HepG2 (cell line): Measurements from ENCODE around the gene RASGRP2. TPM values are rescaled to one million over a fixed set of nuclear protein-coding genes. Genes with fewer than 3 reads are reported as not detected.
A peak's percentile ranks its signal among the peaks of the same experiment; 100 is the strongest.

ENCODE experiments used
- ATAC-seq: fragments of 200-7000 bp; cut with Tn5 transposase; 3 replicates; pipeline ENCODE4 v1.9.1; 2020; ENCODE audit warnings: mild to moderate bottlenecking, moderate library complexity
- BruUV-seq: library from RNA; stranded (reverse); fragments of 400-500 nt; replicated peaks from 2 replicates; lab custom pipeline; 2021; lab: Mats Ljungman, UMichigan
- CTCF ChIA-PET: fragments of 300-600 bp; formaldehyde crosslinking; extraction: SDS; loops from one replicate; lab custom pipeline; 2021; ENCODE audit warnings: low total read pairs, inconsistent platforms, low intra/inter-chr PET ratio; lab: Yijun Ruan, JAX
- POLR2A ChIA-PET: fragments of 350-600 bp; sonication (Branson Sonifier 250); formaldehyde crosslinking; loops from one replicate; lab custom pipeline; 2020; ENCODE audit warnings: antibody characterized with exemption, inconsistent platforms; lab: Yijun Ruan, JAX
- DNase-seq: peaks from one replicate; pipeline ENCODE4 v3.0.0-alpha.2; 2015; ENCODE audit warnings: low spot score
- FAIRE-seq: peaks from 3 replicates; lab custom pipeline; 2011; peaks lifted over from hg19 to GRCh38; lab: Jason Lieb, UNC
- H2AFZ ChIP-seq: one replicate; pipeline ENCODE4 v1.6.1; 2011; ENCODE audit warnings: low read length, inconsistent platforms
- H3K27ac ChIP-seq: fragments of 300-600 bp; 3 replicates; pipeline ENCODE4 v1.8.0; 2011; ENCODE audit warnings: mixed run types, mild to moderate bottlenecking, mixed read lengths, low read length, inconsistent platforms; ENCODE audit not compliant: insufficient read depth; ENCODE audit errors: extremely low read length
- H3K27me3 ChIP-seq, 2 experiments: fragments of 200-600 bp in 1 of 2; 2 replicates in 1 of 2; 3 replicates in 1 of 2; pipeline versions ENCODE4 v1.6.0 to v1.8.0; 2011; ENCODE audit warnings: low read length in 2 of 2, mild to moderate bottlenecking in 2 of 2, moderate library complexity in 2 of 2, inconsistent platforms in 1 of 2; ENCODE audit not compliant: insufficient read depth in 2 of 2, control insufficient read depth in 1 of 2
- H3K36me3 ChIP-seq, 2 experiments: fragments of 200-600 bp in 1 of 2; replicated peaks in 1 of 2; 2 replicates in 1 of 2; 3 replicates in 1 of 2; pipeline versions ENCODE4 v1.5.1 to v1.8.0; 2011; ENCODE audit warnings: low read length in 2 of 2, inconsistent platforms in 1 of 2; ENCODE audit not compliant: insufficient read depth in 2 of 2, control insufficient read depth in 1 of 2
- H3K4me1 ChIP-seq: 2 replicates; pipeline ENCODE4 v1.5.1; 2012; ENCODE audit warnings: low read length, inconsistent platforms; ENCODE audit not compliant: insufficient read depth
- H3K4me2 ChIP-seq: 2 replicates; pipeline ENCODE4 v1.6.0; 2011; ENCODE audit warnings: low read depth, low read length, inconsistent platforms
- H3K4me3 ChIP-seq, 3 experiments: fragments of 200-600 bp in 1 of 3; sonication (generic), shearing (Covaris generic) in 1 of 3; replicated peaks in 1 of 3; 2 replicates each; pipeline ENCODE4 v1.5.1; 2011 to 2016; ENCODE audit warnings: low read length in 3 of 3, inconsistent platforms in 2 of 3, low read depth in 2 of 3, mild to moderate bottlenecking in 2 of 3, control low read depth in 1 of 3, mixed read lengths in 1 of 3; ENCODE audit not compliant: insufficient read depth in 1 of 3
- H3K79me2 ChIP-seq: one replicate; pipeline ENCODE4 v1.6.1; 2011; ENCODE audit warnings: low read length, inconsistent platforms; ENCODE audit not compliant: insufficient read depth
- H3K9ac ChIP-seq: 2 replicates; pipeline ENCODE4 v1.6.0; 2011; ENCODE audit warnings: mild to moderate bottlenecking, low read depth, low read length, inconsistent platforms; ENCODE audit not compliant: insufficient read depth
- H3K9me3 ChIP-seq: 2 replicates; pipeline ENCODE4 v1.5.1; 2012; ENCODE audit warnings: mild to moderate bottlenecking, low read length
- H4K20me1 ChIP-seq: 2 replicates; pipeline ENCODE4 v1.6.0; 2011; ENCODE audit warnings: inconsistent platforms, mild to moderate bottlenecking, low read length, moderate library complexity; ENCODE audit not compliant: insufficient read depth
- BORCS8-MEF2B ChIP-seq: sonication (generic); formaldehyde crosslinking; IDR thresholded peaks from 2 replicates; pipeline ENCODE4 v1.8.0; 2022; ENCODE audit warnings: mild to moderate bottlenecking, missing genetic modification reagents
- GATAD2A ChIP-seq: IDR thresholded peaks from 2 replicates; pipeline ENCODE4 v1.6.1; 2016
- GZF1 ChIP-seq: sonication (generic); formaldehyde crosslinking; IDR thresholded peaks from 2 replicates; pipeline ENCODE4 v1.5.1; 2020; ENCODE audit warnings: mild to moderate bottlenecking, missing genetic modification reagents
- HNF1B ChIP-seq: sonication (generic); formaldehyde crosslinking; IDR thresholded peaks from 2 replicates; pipeline ENCODE4 v1.5.1; 2020; ENCODE audit warnings: mild to moderate bottlenecking, moderate library complexity, missing genetic modification reagents
- IKZF5 ChIP-seq: IDR thresholded peaks from 2 replicates; pipeline ENCODE4 v1.6.1; 2018; ENCODE audit warnings: missing genetic modification reagents, mild to moderate bottlenecking, missing compliant biosample characterization
- MAFK ChIP-seq, 2 experiments: IDR thresholded peaks in 1 of 2; conservative IDR thresholded peaks in 1 of 2; 2 replicates each; pipeline ENCODE4 v1.6.1; 2011; ENCODE audit warnings: improper control_type of control experiment in 2 of 2, low read length in 2 of 2
- MEIS2 ChIP-seq: sonication (generic); formaldehyde crosslinking; IDR thresholded peaks from 2 replicates; pipeline ENCODE4 v1.9.0; 2021; ENCODE audit warnings: mild to moderate bottlenecking, missing genetic modification reagents
- MIER3 ChIP-seq: IDR thresholded peaks from 2 replicates; pipeline ENCODE4 v1.6.1; 2016; ENCODE audit warnings: missing compliant biosample characterization, borderline replicate concordance
- PCBP1 ChIP-seq: fragments of 200-400 bp; formaldehyde crosslinking; IDR thresholded peaks from 2 replicates; pipeline ENCODE4 v1.6.1; 2017; ENCODE audit warnings: mild to moderate bottlenecking, low read depth, low read length, borderline replicate concordance
- PITX1 ChIP-seq: sonication (generic); formaldehyde crosslinking; IDR thresholded peaks from 2 replicates; pipeline ENCODE4 v1.5.1; 2020; ENCODE audit warnings: mild to moderate bottlenecking, missing genetic modification reagents
- RAD21 ChIP-seq: fragments of 450-650 bp; formaldehyde crosslinking; IDR thresholded peaks from 2 replicates; pipeline ENCODE4 v1.5.0; 2020; ENCODE audit warnings: mild to moderate bottlenecking
- SALL1 ChIP-seq: sonication (generic); formaldehyde crosslinking; IDR thresholded peaks from 2 replicates; pipeline ENCODE4 v1.8.0; 2022; ENCODE audit warnings: mild to moderate bottlenecking, missing genetic modification reagents
- SAP130 ChIP-seq: IDR thresholded peaks from 2 replicates; pipeline ENCODE4 v1.6.1; 2016; ENCODE audit warnings: low read depth
- SMC3 ChIP-seq: IDR thresholded peaks from 2 replicates; pipeline ENCODE4 v1.6.1; 2011; ENCODE audit warnings: low read length, improper control_type of control experiment
- ZMYM3 ChIP-seq: sonication (generic); formaldehyde crosslinking; IDR thresholded peaks from 2 replicates; pipeline ENCODE4 v1.5.1; 2020; ENCODE audit warnings: mild to moderate bottlenecking, missing genetic modification reagents
- ZNF17 ChIP-seq: sonication (generic); formaldehyde crosslinking; IDR thresholded peaks from 2 replicates; pipeline ENCODE4 v1.5.0; 2020; ENCODE audit warnings: mild to moderate bottlenecking, missing genetic modification reagents
- ZNF263 ChIP-seq: sonication (generic); formaldehyde crosslinking; IDR thresholded peaks from 2 replicates; pipeline ENCODE4 v1.4.0; 2020; ENCODE audit warnings: missing genetic modification reagents
- ZNF572 ChIP-seq: sonication (generic); formaldehyde crosslinking; IDR thresholded peaks from 2 replicates; pipeline ENCODE4 v1.5.1; 2020; ENCODE audit warnings: mild to moderate bottlenecking, missing genetic modification reagents
- ZNF615 ChIP-seq: sonication (generic); formaldehyde crosslinking; IDR thresholded peaks from 2 replicates; pipeline ENCODE4 v1.5.0; 2020; ENCODE audit warnings: mild to moderate bottlenecking, missing genetic modification reagents, borderline replicate concordance
- ZNF792 ChIP-seq: IDR thresholded peaks from 2 replicates; pipeline ENCODE4 v1.6.1; 2016
- ZNF883 ChIP-seq: sonication (generic); formaldehyde crosslinking; IDR thresholded peaks from 2 replicates; pipeline ENCODE4 v1.5.1; 2020; ENCODE audit warnings: mild to moderate bottlenecking, missing genetic modification reagents; ENCODE audit errors: not compliant biosample characterization
- WGBS: methylation state at CpG from one replicate; pipeline ENCODE4 v1.1.6; 2017; ENCODE audit warnings: low lambda C conversion rate; 5-methylcytosine and 5-hydroxymethylcytosine counted together
- in situ Hi-C: cut with HindIII; loops from 2 replicates; pipeline ENCODE4 v1.10.0; 2017; ENCODE audit warnings: low pct_unique_long_range_greater_than_20kb; ENCODE audit not compliant: extremely low pct_ligation_motif_present
- intact Hi-C: fragments of 100-400 bp; cut with micrococcal nuclease; formaldehyde crosslinking; loops from one replicate; pipeline ENCODE4 v1.10.0; 2022; ENCODE audit not compliant: unreplicated experiment
- polyA plus RNA-seq, 8 experiments: library from polyadenylated mRNA; depleted of rRNA in 3 of 8; stranded (reverse) in 7 of 8; unstranded in 1 of 8; fragments of >200 nt; fragmentation: Illumina TruSeq in 4 of 8; extraction: Trizol in 4 of 8; gene quantifications; 2 replicates each; pipeline versions ENCODE4 v1.2.1 to v1.2.3, GENCODE V29; 2011 to 2016; ENCODE audit warnings: low read depth in 4 of 8, missing spikeins in 1 of 8, mixed read lengths in 1 of 8; ENCODE audit not compliant: insufficient read depth in 1 of 8
- total RNA-seq, 5 experiments: library from RNA; depleted of rRNA; stranded (reverse); fragments of >200 nt; fragmentation: Illumina TruSeq; extraction: Trizol; gene quantifications; 2 replicates each; pipeline ENCODE4 v1.2.3, GENCODE V29; 2016; ENCODE audit warnings: low read depth in 1 of 5

Gene RASGRP2
- total and polyA plus RNA-seq, 2 of the 13 experiments (the other 11 are each of a cell fraction or from before 2014, with no cell fraction given): 0.61 TPM; not detected in 1

- Histone ChIP-seq H4K20me1 (no peaks in the 10 kb centered on the region), H3K9me3 (no peaks in the 10 kb centered on the region), H3K27ac (no peak overlapping the region), H3K79me2 (no peaks in the 10 kb centered on the region), H3K4me3 (no peak overlapping the region), H3K9ac (no peak overlapping the region), H3K4me2 (no peak overlapping the region), H3K36me3 (no peaks in the 10 kb centered on the region), H2AFZ (no peak overlapping the region), H3K27me3 (no peaks in the 10 kb centered on the region), H3K4me1 (no peaks in the 10 kb centered on the region)
- ATAC-seq (peak; percentile 88), FAIRE-seq (peak; percentile 56), DNase-seq (peak; percentile 41)
- ChIA-PET CTCF (interaction anchor here (1.1 to 1.5 kb wide), 2 partner anchors 60 to 61 kb away, joined by 3 to 7 read pairs; no protein-coding TSS in a partner anchor), POLR2A (interaction anchor here (1.0 kb wide), 1 partner anchor 9 kb away, joined by 6 read pairs; the partner anchor contains the start of gene SF1)
- intact Hi-C loops (loop anchor here (10.0 kb wide), 1 partner anchor 57 kb away; the partner anchor contains the start of gene CDC42BPG), in situ Hi-C loops (loop anchor here (5.0 kb wide), 1 partner anchor 105 kb away; no protein-coding TSS in a partner anchor)
- WGBS: 45% methylated on average over 15 of the region's 15 CpGs
- BruUV-seq: no TSS peak
- TF ChIP-seq SALL1 (CRISPR knock-in tag): peak; percentile 42; the same call in 1 of the 2 replicates
- 0 out of 2 replicates have a peak, but pooled peaks have one; percentile 32 for TF ChIP-seq SAP130 (CRISPR knock-in tag)
- TF ChIP-seq ZNF572 (CRISPR knock-in tag): no peak
- TF ChIP-seq GATAD2A (CRISPR knock-in tag): peak; percentile 34; the same call in 1 of the 2 replicates
- TF ChIP-seq ZNF17 (CRISPR knock-in tag): no peak
- 0 out of 2 replicates have a peak, but pooled peaks have one; percentile 29 for TF ChIP-seq PITX1 (CRISPR knock-in tag)
- TF ChIP-seq ZMYM3 (CRISPR knock-in tag): 0 out of 2 replicates have a peak, but pooled peaks have one; percentile 31
- TF ChIP-seq SMC3: peak; percentile 68
- TF ChIP-seq MIER3 (CRISPR knock-in tag): no peak
- TF ChIP-seq ZNF263 (CRISPR knock-in tag): peak; percentile 86
- TF ChIP-seq GZF1 (CRISPR knock-in tag): 0 out of 2 replicates have a peak, but pooled peaks have one; percentile 39
- TF ChIP-seq ZNF883 (CRISPR knock-in tag): peak; percentile 49
- TF ChIP-seq HNF1B (CRISPR knock-in tag): peak; percentile 56; the same call in 1 of the 2 replicates
- peak; percentile 78 for TF ChIP-seq RAD21 (CRISPR knock-in tag)
- 0 out of 2 replicates have a peak, but pooled peaks have one; percentile 26 for TF ChIP-seq MEIS2 (CRISPR knock-in tag)
- TF ChIP-seq PCBP1: 0 out of 2 replicates have a peak, but pooled peaks have one; percentile 51
- 0 out of 2 replicates have a peak, but pooled peaks have one; percentile 31 for TF ChIP-seq IKZF5 (CRISPR knock-in tag)
- no peak for TF ChIP-seq ZNF792 (CRISPR knock-in tag)
- TF ChIP-seq ZNF615 (CRISPR knock-in tag): no peak
- TF ChIP-seq BORCS8-MEF2B: 0 out of 2 replicates have a peak, but pooled peaks have one; percentile 31
- TF ChIP-seq MAFK (conservative IDR thresholded peaks at IDR 0.05 in 1 of 2, IDR thresholded peaks at IDR 0.05 in 1 of 2; ENCODE audit: low read length in 2 of 2): no peak
Measured at GRCh38 chr11:64787526-64788320, 43.8 kb upstream of the RASGRP2 start.
